DMS 273 (cell line): ENCODE measurements around the gene PTGR3.
"Not testable (repeated sequence)": the region's sequence is repeated elsewhere in the genome, so short reads cannot be mapped to it uniquely, and the experiment has no call there.

Source experiments
- DNase-seq: peaks from one replicate; lab custom pipeline; 2025; ENCODE audit not compliant: unreplicated experiment; lab: John Stamatoyannopoulos, UW

PTGR3 gene

DNA sequence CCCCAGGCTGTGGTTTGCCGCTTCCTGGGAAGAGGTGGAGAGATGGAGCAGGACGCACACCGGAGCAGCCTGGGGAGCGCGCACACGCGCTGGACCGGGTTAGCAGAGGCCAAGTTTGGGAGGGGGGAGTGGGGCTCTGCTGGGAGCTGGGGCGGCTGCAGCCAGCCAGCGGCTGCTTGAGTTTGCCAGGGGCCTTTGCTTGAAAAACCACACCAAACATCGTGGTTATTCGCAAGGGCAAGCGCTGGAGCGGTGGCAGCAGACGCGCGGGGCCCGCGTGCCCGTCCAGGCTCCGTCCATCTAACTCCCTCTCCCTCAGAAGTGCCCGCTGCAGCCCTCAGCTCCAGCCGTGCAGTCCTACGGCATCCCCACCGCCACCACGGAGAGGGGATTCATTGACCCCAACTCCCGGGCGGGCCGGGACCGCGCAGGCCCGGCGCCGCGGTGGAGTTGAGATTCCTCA, 4.6 kb downstream of the PTGR3 start:
- no peak for DNase-seq

- no peak for DNase-seq
Measured at GRCh38 chr18:75203416-75204268, 5.3 kb downstream of the PTGR3 start.

GRCh38 chr18:75202696-75203365, 6.1 kb downstream of the PTGR3 start:
- DNase-seq, result no peak

DNA sequence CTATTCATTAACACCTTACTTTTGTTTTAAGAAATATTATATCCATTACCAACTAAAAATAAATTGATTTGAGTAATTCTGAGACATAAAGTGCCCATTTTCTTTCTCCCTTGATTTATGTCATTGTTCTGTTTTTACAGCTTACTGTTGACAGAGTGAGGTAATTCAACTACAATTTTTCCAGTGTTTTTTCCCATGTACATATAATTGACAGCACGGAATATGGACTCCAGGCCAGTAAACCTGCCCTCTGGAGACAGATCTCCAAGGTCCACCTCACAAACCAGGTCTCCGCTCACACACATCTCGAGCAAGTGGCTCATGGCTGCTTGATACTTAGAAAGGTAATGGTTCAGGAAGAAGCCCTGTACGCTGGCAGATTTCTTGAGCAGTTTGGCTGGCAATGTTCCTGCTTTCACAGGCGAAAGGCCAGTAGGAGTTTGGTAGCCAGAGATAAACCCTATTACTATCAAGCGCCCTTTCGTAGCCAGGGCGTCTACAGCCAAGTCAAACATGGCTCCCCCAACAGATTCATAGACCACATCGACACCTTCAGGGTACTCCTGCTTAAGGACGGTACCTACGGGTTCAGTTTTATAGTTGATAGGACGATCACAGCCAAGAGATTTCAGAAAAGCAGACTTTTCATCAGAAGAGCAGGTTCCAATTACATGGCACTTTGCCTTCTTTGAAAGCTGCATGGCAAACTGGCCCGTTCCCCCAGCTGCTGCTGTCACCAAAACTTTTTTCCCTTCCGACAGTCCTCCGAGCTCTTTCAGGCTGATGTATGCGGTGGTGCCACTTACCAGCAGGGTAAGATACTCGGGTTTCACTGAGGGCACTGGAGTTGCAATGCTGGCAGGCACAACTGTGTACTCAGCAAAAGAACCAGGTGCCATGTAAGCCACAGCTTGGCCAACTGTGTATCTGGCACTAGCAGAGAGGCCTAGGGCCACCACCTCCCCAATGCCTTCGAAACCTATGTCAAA, 7.4 kb downstream of the PTGR3 start:
- peak; percentile 32 for DNase-seq

GRCh38 chr18:75200605-75201280, 8.2 kb downstream of the PTGR3 start:
- no peak for DNase-seq

GRCh38 chr18:75200071-75200470, 8.9 kb downstream of the PTGR3 start:
- no peak for DNase-seq

DNA sequence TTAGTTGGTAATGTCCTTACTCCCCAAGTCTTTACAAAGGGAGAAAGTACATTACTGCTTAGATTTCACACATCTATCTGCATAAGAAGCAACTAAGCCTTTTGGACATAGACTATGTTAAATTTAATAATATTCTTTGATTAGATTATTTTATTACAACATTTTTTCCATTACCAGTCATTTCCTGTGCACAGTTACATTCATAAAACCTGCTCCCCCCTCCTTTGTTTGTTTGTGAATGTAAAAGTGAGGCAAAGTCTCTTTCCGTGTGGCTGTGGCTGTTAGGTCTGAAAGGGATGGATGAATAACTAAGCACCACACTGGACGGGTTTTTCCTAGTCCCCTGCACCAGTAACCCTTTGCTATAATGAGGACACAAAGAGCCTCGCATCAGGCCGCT, 9.6 kb downstream of the PTGR3 start:
- DNase-seq, result no peak

GRCh38 chr18:75198036-75198435, 10.9 kb downstream of the PTGR3 start:
- no peak for DNase-seq

DNA sequence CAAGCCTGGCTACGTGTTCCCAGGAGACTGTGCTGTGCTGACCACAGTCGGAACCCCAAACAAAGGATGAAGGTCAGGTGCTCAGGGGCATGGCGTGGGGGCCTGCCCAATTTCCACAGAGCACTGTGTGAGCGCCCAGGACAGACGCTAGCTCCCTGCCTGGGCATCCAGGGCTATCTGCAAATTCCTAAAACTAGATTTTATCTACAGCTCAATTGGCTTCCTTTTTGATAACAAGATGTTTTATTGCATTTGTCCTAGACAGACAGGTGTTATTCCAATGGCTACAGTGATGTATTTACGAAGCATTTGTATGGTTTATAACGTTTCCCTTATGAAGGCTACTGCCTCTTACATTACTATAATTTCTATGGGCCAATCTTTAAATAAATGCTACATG, 16.0 kb downstream of the PTGR3 start:
- no peak for DNase-seq

DNA sequence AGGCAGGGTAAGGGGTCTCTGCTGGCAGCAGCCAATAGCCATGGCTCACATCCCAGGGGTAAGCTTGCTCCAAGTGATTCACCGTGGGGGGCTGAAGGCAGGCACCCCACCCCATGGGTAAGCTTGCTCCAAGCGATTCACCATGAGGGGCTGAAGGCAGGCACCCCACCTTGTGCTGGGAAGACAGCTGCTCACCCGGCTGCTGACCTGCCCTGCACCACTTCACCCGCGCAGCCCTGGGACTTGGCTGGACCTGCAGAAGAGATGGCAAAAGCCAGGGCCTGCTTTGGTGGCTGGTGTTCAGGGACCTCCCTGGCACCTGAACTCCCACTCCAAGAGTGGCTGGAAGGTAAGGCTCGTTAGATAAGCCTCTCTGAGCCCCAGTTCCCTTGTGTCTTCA, 19.2 kb downstream of the PTGR3 start:
- DNase-seq, result no peak

DNA sequence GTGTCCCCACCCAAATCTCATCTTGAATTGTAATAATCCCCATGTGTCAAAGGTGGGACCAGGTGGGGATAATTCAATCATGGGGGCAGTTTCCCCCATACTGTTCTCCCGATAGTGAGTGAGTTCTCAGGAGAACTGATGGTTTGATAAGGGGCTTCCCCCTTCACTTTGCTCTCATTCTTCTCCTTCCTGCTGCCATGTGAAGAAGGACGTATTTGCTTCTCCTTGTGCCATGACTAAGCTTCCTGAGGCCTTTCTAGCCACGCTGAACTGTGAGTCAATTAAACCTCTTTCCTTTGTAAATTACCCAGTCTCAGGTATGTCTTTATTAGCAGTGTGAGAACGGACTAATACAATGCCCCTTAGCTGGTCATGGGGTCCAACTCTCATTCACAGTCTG, 21.2 kb downstream of the PTGR3 start:
- not testable (repeated sequence) for DNase-seq

DNA sequence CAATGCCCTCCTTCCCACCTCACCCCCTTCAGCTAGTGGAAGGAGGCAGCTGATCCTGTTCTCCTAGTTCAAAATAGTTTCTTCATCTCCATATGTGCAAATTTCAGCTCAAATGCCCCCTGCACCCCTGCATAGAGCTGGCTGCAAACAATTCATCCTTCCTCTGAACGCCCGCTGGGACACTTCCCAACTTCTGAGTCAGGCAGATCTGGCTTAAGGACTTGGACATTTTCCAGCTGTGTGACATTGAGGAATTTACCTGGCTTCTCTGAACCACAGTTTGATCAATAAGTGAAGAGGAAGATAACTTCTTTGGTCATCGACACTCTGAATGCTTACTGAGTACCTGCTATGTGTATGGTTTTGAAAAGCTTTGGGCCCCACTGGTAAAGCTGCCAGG, 23.5 kb downstream of the PTGR3 start:
- no peak for DNase-seq

DNA sequence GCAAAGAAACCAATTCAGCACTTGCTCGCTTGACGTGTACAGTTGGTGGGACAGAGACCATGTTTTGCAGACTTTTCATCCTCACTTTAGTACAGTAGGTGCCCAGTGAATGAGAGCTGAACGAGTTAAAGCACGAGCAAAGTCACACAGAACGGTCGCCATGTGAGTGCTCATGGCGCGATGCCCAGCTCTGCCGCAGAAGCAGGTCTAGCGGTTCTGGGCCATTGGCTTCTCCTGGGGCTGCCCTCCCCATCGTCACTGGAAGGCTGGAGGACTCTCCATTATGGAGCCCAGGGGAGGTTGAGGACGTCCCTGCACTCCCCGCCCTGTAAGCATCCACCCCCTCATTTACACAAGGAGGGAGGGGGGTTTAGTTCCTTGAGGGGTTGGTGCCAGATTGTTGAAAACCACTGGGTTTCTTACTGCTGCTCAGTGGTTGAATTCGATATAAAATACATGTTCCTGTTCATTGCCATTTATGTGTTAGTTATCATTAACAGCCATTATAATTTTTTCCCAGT, 24.9 kb downstream of the PTGR3 start:
- DNase-seq, result peak; percentile 12

DNA sequence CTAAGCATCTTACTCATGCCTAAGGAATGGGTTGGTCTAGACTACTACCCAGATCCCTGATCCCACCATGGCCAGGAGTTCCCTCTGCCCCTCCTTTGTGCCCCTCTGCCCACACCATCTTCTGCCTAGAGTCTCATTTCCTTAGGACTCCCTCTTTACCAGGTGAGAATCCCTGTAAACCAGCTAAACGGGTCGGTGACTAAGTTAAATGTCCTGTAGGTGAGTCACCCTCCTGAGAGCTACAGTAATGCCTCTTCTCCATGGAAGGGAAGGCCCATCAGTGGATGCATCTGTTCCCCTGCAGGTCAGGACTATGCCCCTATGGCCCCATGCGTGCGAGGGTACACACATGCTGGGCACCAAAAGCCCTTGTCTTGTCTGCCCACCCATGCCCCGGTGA, 25.4 kb downstream of the PTGR3 start:
- DNase-seq, result no peak

DNA sequence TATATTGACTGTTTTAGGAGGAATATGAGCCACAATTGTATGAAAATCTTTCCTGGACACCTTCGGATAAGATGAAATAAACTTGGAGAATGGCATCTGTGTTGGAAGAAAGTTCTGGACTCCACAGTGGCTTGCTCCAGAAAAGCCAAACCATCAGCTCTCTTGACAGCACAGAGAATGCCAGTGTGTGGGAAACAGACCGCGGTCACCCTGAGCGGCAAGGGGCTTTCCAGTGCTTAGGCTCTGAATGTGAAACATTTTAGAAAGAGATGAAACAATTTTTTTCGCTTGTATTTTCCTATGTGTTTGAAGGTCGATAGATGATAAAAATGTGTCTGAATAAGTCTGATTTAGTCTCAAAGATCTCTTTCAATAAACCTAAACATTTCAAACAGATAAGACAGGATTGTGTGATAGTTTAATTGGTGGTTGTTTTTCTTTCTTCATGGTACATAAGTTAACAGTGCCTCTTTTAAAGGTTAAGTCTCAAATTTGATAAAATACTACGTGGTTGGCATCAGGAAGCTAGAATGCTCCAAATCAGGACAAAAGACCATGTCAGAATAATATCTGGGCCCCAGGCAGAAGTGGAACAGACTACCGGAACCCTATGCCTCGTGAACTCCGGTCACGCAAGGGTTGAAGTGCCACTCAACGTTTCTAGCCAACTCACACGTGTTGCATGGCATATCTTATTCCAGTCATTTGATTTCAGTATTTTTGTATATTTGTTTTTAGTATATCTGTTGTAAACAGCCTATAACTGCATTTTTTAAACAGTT, 28.9 kb downstream of the PTGR3 start:
- no peak for DNase-seq

DNA sequence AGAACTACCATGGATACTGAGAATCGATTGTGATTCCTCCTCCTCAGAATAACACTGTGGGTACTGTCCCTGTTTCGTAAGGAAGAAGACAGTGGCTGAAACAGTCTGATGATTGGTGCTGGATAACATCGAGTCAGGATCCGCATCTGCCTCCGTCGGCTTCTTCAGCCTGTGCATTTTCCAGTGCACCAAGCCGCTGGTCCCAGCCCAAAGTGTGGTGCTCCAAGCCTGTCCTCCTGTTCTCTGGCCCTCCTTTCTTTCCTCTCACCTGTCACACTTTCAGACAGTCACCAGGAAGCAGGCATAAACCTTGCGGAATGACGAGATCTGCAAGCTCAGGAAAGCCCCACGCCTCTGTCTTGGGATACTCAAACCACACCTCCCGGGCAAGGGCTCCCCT, 30.6 kb downstream of the PTGR3 start:
- DNase-seq, result no peak

DNA sequence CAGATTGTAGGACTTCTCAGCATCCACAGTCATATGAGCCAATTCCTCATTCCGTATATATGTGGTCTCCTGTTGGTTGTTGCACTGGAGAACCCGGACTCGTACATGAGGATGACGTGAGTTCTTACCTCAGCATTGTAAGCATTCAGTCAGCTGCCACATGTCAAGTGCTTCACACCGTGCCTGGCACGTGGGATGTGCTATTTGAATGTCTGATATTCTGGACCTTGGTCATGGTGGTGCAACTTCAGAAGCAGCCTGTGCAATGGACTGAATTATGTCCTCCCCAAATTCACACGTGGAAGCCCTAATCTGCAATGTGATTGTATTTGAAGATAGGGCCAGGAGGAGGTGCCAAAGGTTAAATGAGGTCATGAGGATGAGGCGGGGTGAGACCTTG, 32.1 kb downstream of the PTGR3 start:
- DNase-seq, result no peak

DNA sequence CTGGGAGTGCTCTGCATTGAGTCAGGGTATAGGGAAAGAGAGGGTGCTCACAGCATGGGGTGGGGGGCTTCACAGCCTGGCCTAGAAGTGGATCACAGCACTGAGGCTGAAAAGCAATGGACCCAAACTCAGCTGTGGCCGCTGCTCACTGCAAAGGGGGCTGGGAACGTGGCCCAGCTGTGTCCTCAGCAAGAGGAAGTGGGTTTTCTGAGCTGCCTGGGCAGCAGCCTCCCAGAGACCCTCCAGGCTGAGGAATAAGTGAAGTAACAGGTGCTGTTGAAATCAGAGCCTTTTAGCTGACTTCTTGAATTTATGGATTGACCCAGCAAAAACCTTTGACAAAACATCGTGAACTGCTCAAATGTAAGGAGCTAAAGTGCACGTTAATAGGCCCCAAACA, 35.2 kb downstream of the PTGR3 start:
- DNase-seq, result no peak

- DNase-seq, result no peak
Measured at GRCh38 chr18:75173125-75173432, 35.9 kb downstream of the PTGR3 start.
